MM.1S (cell line): ENCODE results near the gene CTSO.

ENCODE experiments used
- DNase-seq: peaks from one replicate; pipeline ENCODE4 v3.0.0-alpha.2; 2015
- H2AFZ ChIP-seq: fragments of 300-600 bp; sonication (generic); 2 replicates; pipeline ENCODE4 v1.6.0; 2016; ENCODE audit warnings: antibody characterized with exemption, low read length
- H3F3A ChIP-seq: fragments of 300-600 bp; sonication (generic); 2 replicates; pipeline ENCODE4 v1.6.1; 2016; ENCODE audit warnings: mild to moderate bottlenecking, antibody characterized with exemption, low read length, moderate library complexity, mixed read lengths; ENCODE audit not compliant: insufficient read depth
- H3K27ac ChIP-seq: fragments of 300-600 bp; sonication (generic); 2 replicates; pipeline ENCODE4 v1.5.1; 2016; ENCODE audit warnings: mild to moderate bottlenecking, low read length
- H3K27me3 ChIP-seq: fragments of 300-600 bp; sonication (generic); replicated peaks from 2 replicates; pipeline ENCODE4 v1.6.0; 2016; ENCODE audit warnings: low read length; ENCODE audit not compliant: insufficient read depth
- H3K36me3 ChIP-seq: fragments of 300-600 bp; sonication (generic); replicated peaks from 2 replicates; pipeline ENCODE4 v1.6.1; 2016; ENCODE audit warnings: mild to moderate bottlenecking, low read length, mixed read lengths; ENCODE audit not compliant: insufficient read depth
- H3K4me1 ChIP-seq: fragments of 300-600 bp; sonication (generic); 2 replicates; pipeline ENCODE4 v1.6.1; 2016; ENCODE audit warnings: low read length, mixed read lengths
- H3K4me2 ChIP-seq: fragments of 300-600 bp; sonication (generic); 2 replicates; pipeline ENCODE4 v1.6.0; 2016; ENCODE audit warnings: low read depth, low read length
- H3K4me3 ChIP-seq: fragments of 300-600 bp; sonication (generic); 2 replicates; pipeline ENCODE4 v1.5.1; 2016; ENCODE audit warnings: low read length, mixed read lengths
- H3K79me2 ChIP-seq: fragments of 300-600 bp; sonication (generic); 2 replicates; pipeline ENCODE4 v1.6.1; 2016; ENCODE audit warnings: mixed run types, low read length, mixed read lengths
- H3K9ac ChIP-seq: fragments of 300-600 bp; sonication (generic); 2 replicates; pipeline ENCODE4 v1.6.1; 2016; ENCODE audit warnings: low read length, mixed read lengths
- H3K9me2 ChIP-seq: fragments of 300-600 bp; sonication (generic); replicated peaks from 2 replicates; pipeline ENCODE4 v1.6.1; 2016; ENCODE audit warnings: mild to moderate bottlenecking, low read length, mixed read lengths; ENCODE audit not compliant: insufficient read depth
- H3K9me3 ChIP-seq: fragments of 300-600 bp; sonication (generic); replicated peaks from 2 replicates; pipeline ENCODE4 v1.6.1; 2016; ENCODE audit warnings: mild to moderate bottlenecking, low read length, mixed read lengths; ENCODE audit not compliant: insufficient read depth
- H4K20me1 ChIP-seq: fragments of 300-600 bp; sonication (generic); 2 replicates; pipeline ENCODE4 v1.6.1; 2016; ENCODE audit warnings: mild to moderate bottlenecking, low read length, moderate library complexity, mixed read lengths; ENCODE audit not compliant: insufficient read depth
- EZH2 ChIP-seq: fragments of 300-600 bp; sonication (generic); optimal IDR thresholded peaks from 2 replicates; pipeline ENCODE3; 2017; ENCODE audit warnings: low read depth, mild to moderate bottlenecking, antibody characterized with exemption, low read length, mixed read lengths
- EZH2phosphoT487 ChIP-seq: fragments of 300-600 bp; sonication (generic); IDR thresholded peaks from 2 replicates; pipeline ENCODE4 v1.6.1; 2018; ENCODE audit warnings: antibody characterized with exemption, low read length
- TF ChIP-seq, protein P1 (sequence below): fragments of 300-600 bp; sonication (generic); IDR thresholded peaks from 2 replicates; pipeline ENCODE4 v1.5.1; 2016; ENCODE audit warnings: antibody characterized with exemption, low read length, mixed read lengths

CTSO gene

GRCh38 chr4:155924637-155925036 lies 29.0 kb downstream of the CTSO start:
- Histone ChIP-seq H3K4me2 (no peak overlapping the region), H4K20me1 (no peaks in the 10 kb centered on the region), H3K9ac (no peak overlapping the region), H2AFZ (no peak overlapping the region), H3K9me2 (no peaks in the 10 kb centered on the region), H3K9me3 (no peaks in the 10 kb centered on the region), H3K79me2 (no peaks in the 10 kb centered on the region), H3K27ac (no peak overlapping the region), H3K4me3 (no peak overlapping the region), H3K36me3 (no peaks in the 10 kb centered on the region; the same call in 1 of the 2 replicates), H3K4me1 (no peaks in the 10 kb centered on the region), H3K27me3 (no peaks in the 10 kb centered on the region), H3F3A (no peaks in the 10 kb centered on the region)
- no peak for DNase-seq
- TF ChIP-seq EZH2phosphoT487: no peak
- TF ChIP-seq, protein P1, sequence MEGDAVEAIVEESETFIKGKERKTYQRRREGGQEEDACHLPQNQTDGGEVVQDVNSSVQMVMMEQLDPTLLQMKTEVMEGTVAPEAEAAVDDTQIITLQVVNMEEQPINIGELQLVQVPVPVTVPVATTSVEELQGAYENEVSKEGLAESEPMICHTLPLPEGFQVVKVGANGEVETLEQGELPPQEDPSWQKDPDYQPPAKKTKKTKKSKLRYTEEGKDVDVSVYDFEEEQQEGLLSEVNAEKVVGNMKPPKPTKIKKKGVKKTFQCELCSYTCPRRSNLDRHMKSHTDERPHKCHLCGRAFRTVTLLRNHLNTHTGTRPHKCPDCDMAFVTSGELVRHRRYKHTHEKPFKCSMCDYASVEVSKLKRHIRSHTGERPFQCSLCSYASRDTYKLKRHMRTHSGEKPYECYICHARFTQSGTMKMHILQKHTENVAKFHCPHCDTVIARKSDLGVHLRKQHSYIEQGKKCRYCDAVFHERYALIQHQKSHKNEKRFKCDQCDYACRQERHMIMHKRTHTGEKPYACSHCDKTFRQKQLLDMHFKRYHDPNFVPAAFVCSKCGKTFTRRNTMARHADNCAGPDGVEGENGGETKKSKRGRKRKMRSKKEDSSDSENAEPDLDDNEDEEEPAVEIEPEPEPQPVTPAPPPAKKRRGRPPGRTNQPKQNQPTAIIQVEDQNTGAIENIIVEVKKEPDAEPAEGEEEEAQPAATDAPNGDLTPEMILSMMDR: no peak
- TF ChIP-seq EZH2: no peak

- Histone ChIP-seq H3F3A (no peaks in the 10 kb centered on the region), H3K9me2 (no peaks in the 10 kb centered on the region), H4K20me1 (no peaks in the 10 kb centered on the region), H3K27ac (no peak overlapping the region), H3K4me1 (no peaks in the 10 kb centered on the region), H3K9ac (no peak overlapping the region), H3K79me2 (no peaks in the 10 kb centered on the region), H2AFZ (no peak overlapping the region), H3K36me3 (no peaks in the 10 kb centered on the region), H3K4me3 (no peak overlapping the region), H3K9me3 (no peaks in the 10 kb centered on the region), H3K27me3 (no peaks in the 10 kb centered on the region), H3K4me2 (no peak overlapping the region)
- no peak for TF ChIP-seq EZH2
- no peak for TF ChIP-seq EZH2phosphoT487
- TF ChIP-seq, protein P1: no peak
- DNase-seq: no peak
Observed at GRCh38 chr4:155921597-155921996, 32.1 kb downstream of the CTSO start.

DNA sequence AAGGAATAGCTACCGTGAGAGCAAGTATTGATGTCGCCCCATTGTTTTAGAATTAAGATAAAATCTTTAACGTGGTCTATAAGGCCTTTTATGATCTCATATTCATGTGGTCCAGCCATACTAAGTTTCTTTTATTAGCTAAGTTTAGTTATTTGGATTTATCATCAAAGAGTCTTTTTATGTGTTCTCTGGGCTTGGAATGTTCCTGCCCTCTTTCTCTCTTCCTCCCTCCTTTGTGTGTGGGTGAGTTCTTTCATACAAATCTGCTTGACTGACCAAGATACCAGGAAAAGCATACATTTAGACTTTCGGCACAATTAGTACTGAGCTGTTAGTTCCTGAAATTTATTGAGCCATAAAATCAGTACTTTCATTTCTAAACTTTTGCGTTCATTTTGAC lies 38.9 kb downstream of the CTSO start:
- no peak overlapping the region for H2AFZ ChIP-seq
- no peaks in the 10 kb centered on the region for H3K9me2 ChIP-seq
- no peaks in the 10 kb centered on the region for H4K20me1 ChIP-seq
- no peak overlapping the region for H3K4me3 ChIP-seq
- no peaks in the 10 kb centered on the region for H3K36me3 ChIP-seq
- DNase-seq: no peak
- no peaks in the 10 kb centered on the region for H3K4me1 ChIP-seq
- no peaks in the 10 kb centered on the region for H3K27me3 ChIP-seq
- no peaks in the 10 kb centered on the region for H3F3A ChIP-seq
- H3K79me2 ChIP-seq: no peaks in the 10 kb centered on the region
- TF ChIP-seq EZH2 (no peak), EZH2phosphoT487 (no peak)
- TF ChIP-seq, protein P1: no peak
- H3K4me2 ChIP-seq: no peak overlapping the region
- H3K9ac ChIP-seq: no peak overlapping the region
- H3K27ac ChIP-seq: no peak overlapping the region
- H3K9me3 ChIP-seq: no peaks in the 10 kb centered on the region
